Stimulated activated CD4-positive, alpha-beta T cell treated with anti-CD3 and anti-CD28 coated beads, TNF-alpha, amount 100 ng/mL, for 48 hours (primary cell): ENCODE results near the gene TRIM44.

Experiments
- DNase-seq, 3 donors: peaks; one replicate each; pipeline ENCODE4 v3.0.0-alpha.2; 2020; ENCODE audit warnings: low read depth in 3 of 3

Gene TRIM44

DNA sequence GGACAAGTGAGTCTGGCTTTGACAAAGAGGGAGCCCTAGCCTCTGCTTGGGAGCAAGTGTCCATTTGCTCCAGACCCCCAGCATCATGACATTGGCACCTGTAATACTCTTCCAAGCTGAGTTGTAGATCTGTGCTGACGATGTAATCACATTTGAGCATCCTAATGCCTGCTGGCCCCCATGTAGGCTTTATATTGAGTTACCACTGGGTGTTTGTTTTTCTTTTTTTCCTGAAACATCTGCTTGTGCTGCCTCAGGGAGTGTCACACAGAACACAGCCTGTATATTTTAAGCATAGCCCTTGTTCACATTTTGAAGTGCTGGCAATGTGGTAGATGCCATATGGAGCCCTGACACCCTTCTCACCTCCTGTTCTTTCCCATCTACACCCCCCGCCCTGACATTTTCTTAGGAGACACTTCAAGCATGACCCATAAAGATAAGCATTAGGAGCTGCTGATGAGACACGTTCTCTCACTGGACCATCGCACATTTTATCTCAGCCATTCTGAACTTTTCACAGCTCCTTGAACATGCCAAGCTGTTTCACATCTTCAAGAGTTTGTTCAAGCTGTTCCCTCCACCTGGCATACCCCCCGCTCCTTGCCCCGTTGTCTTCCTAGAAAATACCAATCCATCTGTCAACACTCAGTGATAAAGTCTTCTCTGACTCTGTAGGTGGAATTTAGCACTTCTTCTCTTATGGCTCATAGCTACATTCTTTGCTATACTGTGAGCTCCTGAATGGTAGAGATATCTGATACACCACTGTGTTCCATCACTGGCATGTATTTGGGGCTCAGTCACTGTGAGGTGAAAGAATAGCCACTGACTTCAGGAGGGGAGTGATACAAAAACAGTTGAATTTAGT lies 128.7 kb downstream of the TRIM44 start:
- no peak for DNase-seq

GRCh38 chr11:35792148-35792845 lies 129.7 kb downstream of the TRIM44 start:
- no peak for DNase-seq

- DNase-seq = no peak
Measured at GRCh38 chr11:35792846-35793192, 130.2 kb downstream of the TRIM44 start.

- no peak for DNase-seq
Measured at GRCh38 chr11:35794333-35794732, 131.8 kb downstream of the TRIM44 start.

DNA sequence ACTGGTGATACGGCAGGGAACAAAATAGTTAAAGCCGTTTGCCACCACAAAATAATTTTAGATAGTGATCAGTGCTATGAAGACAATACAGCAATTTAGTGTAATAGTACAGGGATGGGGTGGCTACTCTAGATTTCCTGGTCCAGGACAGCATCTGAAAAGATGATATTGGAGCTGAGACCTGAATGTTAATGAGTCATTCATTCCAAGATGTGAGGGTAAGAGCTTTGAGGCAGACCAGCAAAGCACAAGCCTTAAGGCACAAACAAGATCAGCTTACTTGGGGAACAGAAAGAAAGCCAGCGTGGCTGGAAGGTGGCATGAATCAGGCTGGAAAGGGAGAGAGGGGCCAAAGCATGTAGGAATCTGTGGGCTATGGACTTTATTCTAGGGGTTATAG lies 132.3 kb downstream of the TRIM44 start:
- DNase-seq = no peak

- DNase-seq = no peak
Measured at GRCh38 chr11:35796562-35796961, 134.0 kb downstream of the TRIM44 start.

DNA sequence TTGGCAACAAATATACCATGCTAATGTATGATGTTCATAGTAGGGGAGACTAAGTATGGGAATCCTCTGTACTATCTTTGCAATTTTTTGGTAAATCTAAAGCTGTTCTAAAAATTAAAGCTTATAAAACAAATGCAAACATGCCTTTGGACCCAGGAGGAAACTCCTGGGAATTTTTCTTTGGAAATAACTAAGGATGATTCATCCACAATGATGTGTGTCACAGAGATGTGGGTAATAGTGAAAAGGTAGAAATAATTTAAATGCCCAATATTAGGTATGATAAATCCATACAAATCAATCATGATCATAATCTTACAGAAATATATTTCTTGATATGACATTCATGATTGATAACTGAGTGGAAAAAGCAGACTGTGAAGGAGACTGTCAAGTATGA lies 135.8 kb downstream of the TRIM44 start:
- no peak for DNase-seq

GRCh38 chr11:35798983-35799382 lies 136.4 kb downstream of the TRIM44 start:
- no peak for DNase-seq

GRCh38 chr11:35799655-35800054 lies 137.1 kb downstream of the TRIM44 start:
- no peak for DNase-seq

DNA sequence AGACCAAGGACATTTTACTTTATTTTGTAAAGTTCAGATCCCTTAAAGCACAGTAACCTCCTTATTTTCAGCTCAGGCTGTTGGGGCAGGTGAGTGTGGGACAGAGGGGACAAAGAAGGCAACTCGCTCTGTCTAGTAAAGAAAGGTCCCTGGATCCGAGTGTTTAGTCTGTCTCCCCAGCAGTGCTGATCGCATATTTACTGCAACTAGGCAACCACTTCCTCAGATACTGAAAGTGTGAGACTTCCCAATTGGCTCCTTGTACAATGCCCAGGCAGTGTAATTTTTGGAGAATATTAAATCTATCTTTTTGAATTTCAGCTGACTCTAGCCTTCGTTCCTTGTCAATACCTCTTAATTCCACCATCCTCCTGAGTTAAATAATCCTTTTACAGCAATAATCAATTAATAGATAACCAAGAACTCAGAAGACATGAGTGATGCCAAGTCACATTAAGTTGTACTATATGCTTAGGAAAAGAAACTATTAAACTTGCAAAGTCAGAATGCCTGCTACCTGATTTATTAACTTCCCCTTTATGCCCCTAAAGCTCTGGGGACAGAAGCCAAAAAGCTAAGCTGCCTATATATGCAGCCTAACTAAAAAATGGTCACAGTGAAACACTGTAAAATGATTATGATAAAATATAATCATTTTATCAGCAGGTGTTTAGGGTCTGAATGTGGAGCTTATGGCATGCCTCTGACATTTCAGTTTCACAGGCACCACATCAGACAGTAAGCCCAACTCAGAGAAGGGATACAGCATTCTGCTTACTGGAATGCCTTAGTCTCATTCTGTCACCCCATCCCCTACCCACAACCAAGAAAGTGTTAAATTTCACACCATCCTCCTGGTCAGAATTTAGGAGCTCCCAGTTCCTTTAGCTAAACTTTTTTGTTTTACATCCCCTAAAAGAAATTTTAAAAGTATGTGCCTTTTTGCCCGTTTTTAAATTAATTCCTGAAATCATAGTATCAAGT lies 138.7 kb downstream of the TRIM44 start:
- DNase-seq = no peak

- DNase-seq = no peak
Measured at GRCh38 chr11:35802221-35802620, 139.6 kb downstream of the TRIM44 start.

- DNase-seq = no peak
Measured at GRCh38 chr11:35802672-35803071, 140.1 kb downstream of the TRIM44 start.

DNA sequence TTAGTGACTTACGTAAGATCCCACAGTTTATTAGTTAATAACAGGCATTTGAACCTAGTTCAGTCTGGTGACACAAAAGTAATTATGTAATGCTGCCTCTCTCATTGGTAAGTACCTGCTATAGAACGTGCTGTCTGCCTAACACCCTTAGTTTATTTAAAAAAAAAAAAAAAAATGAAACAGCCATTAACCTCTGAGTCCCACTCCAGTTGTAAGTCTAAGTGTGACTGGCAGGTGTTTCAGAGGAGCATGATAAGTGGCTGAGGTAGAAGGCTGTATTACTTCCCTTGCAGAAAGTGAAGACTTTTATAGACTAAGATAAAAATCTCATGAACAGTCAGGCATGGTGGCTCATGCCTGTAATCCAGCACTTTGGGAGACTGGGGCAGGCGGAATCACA lies 140.5 kb downstream of the TRIM44 start:
- DNase-seq = no peak

GRCh38 chr11:35804451-35805040 lies 142.0 kb downstream of the TRIM44 start:
- DNase-seq = no peak

DNA sequence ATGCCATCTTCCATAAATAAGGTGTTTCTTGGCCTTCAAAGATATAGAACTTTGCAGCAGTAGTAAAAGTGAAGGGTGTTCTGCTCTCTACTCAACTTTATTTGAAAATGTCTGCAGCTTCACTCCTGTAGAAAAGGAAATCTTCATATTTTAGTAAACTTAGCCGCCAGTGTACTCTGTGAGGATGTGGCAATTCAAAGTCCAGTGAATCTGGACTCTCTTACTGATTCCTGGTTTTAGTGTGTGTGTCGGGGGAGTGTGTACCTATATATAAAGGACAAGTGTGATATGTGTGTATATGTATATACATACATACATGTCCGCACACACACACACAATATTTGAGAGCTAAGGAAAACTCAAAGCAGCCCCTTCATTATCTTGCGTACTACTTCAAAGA lies 147.0 kb downstream of the TRIM44 start:
- no peak for DNase-seq

DNA sequence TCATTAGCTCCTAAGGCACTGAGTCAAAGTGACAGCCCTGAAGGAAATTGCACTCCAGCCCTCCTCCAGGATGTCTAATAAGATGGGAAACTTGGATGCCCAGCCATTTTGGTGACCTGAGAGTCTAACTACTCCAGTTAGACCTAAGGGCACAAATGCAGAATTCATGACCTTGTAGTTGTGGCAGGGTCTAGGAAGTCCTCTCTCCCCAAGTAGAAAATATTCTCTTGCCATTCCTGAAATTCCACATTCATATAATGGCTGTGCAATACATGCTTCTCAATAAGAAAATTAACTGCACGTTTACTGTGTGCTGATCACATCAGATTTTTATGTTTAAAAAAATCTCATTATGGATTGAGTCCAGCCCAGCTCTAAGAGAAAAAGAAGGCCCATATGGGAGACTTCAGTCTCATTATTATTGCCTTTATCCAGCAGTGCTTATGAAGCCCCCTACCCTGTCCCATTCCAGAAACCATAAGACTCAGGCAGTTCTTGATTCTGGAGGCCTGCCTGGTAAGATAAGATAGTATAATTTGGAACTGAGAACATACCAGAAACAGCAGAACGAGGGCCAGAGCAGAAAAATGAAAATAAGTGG lies 147.6 kb downstream of the TRIM44 start:
- DNase-seq = no peak

- DNase-seq = no peak
Measured at GRCh38 chr11:35811783-35812182, 149.2 kb downstream of the TRIM44 start.

GRCh38 chr11:35812828-35813227 lies 150.3 kb downstream of the TRIM44 start:
- no peak for DNase-seq

DNA sequence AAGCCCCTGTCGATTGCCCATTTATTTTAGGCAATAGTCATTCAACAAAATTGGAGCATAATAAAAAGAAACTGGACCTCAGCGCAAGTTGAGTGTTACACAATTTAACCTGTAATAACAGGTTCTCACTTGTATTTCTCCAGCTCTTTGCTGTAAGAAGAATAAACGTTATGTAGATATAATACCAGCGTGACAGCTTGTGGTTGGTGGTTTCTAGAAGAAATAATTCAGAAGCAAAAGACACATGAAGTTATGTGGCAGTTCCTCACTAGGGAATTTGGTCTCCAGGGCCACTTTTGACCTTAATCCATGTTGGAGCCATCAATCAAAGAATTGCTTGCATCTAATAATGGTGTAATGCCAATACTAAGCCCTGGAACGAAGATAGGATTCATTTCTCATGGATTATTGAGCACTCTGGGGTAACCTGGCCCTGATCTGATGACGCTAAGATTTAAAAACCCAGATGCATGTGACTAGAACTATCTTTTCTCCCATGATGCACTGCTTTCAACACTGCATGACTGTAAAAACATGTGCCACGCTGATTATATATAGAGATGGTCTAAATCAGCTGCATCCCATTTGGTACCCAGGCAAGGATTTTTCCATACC lies 151.6 kb downstream of the TRIM44 start:
- no peak for DNase-seq

- DNase-seq = no peak
Measured at GRCh38 chr11:35814720-35815305, 152.2 kb downstream of the TRIM44 start.
